DND-41 (cell line): ENCODE data around the gene MAB21L3.

Experiments
- CTCF ChIP-seq: IDR thresholded peaks from 2 replicates; pipeline ENCODE4 v1.5.1; 2012; ENCODE audit warnings: borderline replicate concordance, low read length, moderate library complexity, mild to moderate bottlenecking; ENCODE audit not compliant: poor library complexity, severe bottlenecking; ENCODE audit errors: extremely low read depth
- EZH2 ChIP-seq: IDR thresholded peaks from 3 replicates; pipeline ENCODE4 v1.6.1; 2012; ENCODE audit warnings: borderline replicate concordance, low read depth, mild to moderate bottlenecking, moderate library complexity, low read length, inconsistent platforms; ENCODE audit not compliant: severe bottlenecking

- no peak for TF ChIP-seq CTCF
- TF ChIP-seq EZH2: no peak
These were observed 43.7 kb upstream of the MAB21L3 start for GRCh38 chr1:116067566-116067890.
